ENCODE results near the gene UBL4B.

DNA sequence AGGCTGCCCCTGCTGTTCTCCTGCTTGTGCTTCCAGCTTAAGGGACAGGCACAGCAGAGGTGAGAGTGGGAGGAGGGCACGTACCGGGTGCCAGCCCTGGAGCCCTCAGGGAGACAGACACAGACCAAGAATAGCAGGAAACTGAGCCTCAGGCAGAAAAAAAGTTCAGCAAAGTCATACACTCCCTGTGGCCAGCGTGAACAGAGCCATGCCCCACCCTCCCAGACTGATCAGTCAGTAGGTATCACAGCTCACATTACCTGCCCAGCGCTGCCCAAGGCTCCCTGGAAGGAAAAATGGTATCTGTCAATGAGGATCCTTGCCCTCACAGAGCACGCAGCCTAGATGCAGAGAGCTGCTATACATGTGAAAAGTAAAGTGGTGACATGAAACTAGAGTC is 1.3 kb downstream of the UBL4B start:
- no peak for TF ChIP-seq POLR2A (IDR thresholded peaks at IDR 0.05)
- TF ChIP-seq, protein P1, sequence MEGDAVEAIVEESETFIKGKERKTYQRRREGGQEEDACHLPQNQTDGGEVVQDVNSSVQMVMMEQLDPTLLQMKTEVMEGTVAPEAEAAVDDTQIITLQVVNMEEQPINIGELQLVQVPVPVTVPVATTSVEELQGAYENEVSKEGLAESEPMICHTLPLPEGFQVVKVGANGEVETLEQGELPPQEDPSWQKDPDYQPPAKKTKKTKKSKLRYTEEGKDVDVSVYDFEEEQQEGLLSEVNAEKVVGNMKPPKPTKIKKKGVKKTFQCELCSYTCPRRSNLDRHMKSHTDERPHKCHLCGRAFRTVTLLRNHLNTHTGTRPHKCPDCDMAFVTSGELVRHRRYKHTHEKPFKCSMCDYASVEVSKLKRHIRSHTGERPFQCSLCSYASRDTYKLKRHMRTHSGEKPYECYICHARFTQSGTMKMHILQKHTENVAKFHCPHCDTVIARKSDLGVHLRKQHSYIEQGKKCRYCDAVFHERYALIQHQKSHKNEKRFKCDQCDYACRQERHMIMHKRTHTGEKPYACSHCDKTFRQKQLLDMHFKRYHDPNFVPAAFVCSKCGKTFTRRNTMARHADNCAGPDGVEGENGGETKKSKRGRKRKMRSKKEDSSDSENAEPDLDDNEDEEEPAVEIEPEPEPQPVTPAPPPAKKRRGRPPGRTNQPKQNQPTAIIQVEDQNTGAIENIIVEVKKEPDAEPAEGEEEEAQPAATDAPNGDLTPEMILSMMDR (IDR thresholded peaks at IDR 0.05) = no peak

Measured in heart left ventricle (tissue), 13 donors.